Large intestine (tissue), 3 donors: Measurements from ENCODE around the gene SF3B2. TPM values are rescaled to one million over a fixed set of nuclear protein-coding genes. Genes with fewer than 3 reads are reported as not detected.
"Not testable (repeated sequence)": the region's sequence is repeated elsewhere in the genome, so short reads cannot be mapped to it uniquely, and the experiment has no call there.

Experiments used
- DNase-seq, 2 donors: peaks; one replicate each; pipeline versions ENCODE4 v3.0.0 to v3.0.0-alpha.2; 2013
- H3K27ac ChIP-seq: one replicate; pipeline ENCODE4 v1.5.1; 2013; ENCODE audit warnings: low read length
- H3K27me3 ChIP-seq: 2 replicates; pipeline ENCODE4 v1.6.1; 2013; ENCODE audit warnings: low read length; ENCODE audit not compliant: control insufficient read depth, insufficient read depth
- H3K36me3 ChIP-seq: 2 replicates; pipeline ENCODE4 v1.6.1; 2013; ENCODE audit warnings: low read length; ENCODE audit not compliant: control insufficient read depth, insufficient read depth
- H3K4me1 ChIP-seq: one replicate; pipeline ENCODE4 v1.6.1; 2013; ENCODE audit warnings: low read length; ENCODE audit not compliant: control insufficient read depth, insufficient read depth
- H3K4me3 ChIP-seq: one replicate; pipeline ENCODE4 v1.5.1; 2013; ENCODE audit warnings: low read length
- H3K9me3 ChIP-seq: one replicate; pipeline ENCODE4 v1.6.1; 2013; ENCODE audit warnings: mild to moderate bottlenecking, low read depth, low read length, moderate library complexity; ENCODE audit not compliant: control insufficient read depth
- WGBS: methylation state at CpG from one replicate; pipeline ENCODE4 v1.1.5; 2013; ENCODE audit warnings: low lambda C conversion rate; ENCODE audit not compliant: insufficient coverage; 5-methylcytosine and 5-hydroxymethylcytosine counted together
- polyA plus RNA-seq: library from polyadenylated mRNA; unstranded; fragments of 120-200 nt; gene quantifications from one replicate; pipeline ENCODE4 v1.2.1, GENCODE V29; 2013

SF3B2 gene
- polyA plus RNA-seq, 1 donor, result 146 TPM

- no peaks in the 10 kb centered on the region for H3K9me3 ChIP-seq
- H3K4me3 ChIP-seq, result no peak overlapping the region
- peaks cover 1% of the 10 kb centered on the region for H3K4me1 ChIP-seq
- peaks cover 13% of the 10 kb centered on the region for H3K36me3 ChIP-seq
- H3K27ac ChIP-seq, result no peak overlapping the region
- DNase-seq, result no peak
- peaks cover 49% of the 10 kb centered on the region for H3K27me3 ChIP-seq
- no CpG with 5 or more reads among the region's 10 CpGs for WGBS
These were observed 43.6 kb upstream of the SF3B2 start for GRCh38 chr11:66008468-66009101.

- peaks cover 54% of the 10 kb centered on the region for H3K27me3 ChIP-seq
- not testable (repeated sequence) for H3K4me1 ChIP-seq, H3K4me3 ChIP-seq, DNase-seq, H3K9me3 ChIP-seq, H3K27ac ChIP-seq, H3K36me3 ChIP-seq
- no CpG with 5 or more reads among the region's 4 CpGs for WGBS
These were observed 42.1 kb upstream of the SF3B2 start for GRCh38 chr11:66010036-66010435.

GRCh38 chr11:66011239-66011784, 40.9 kb upstream of the SF3B2 start:
- Histone ChIP-seq H3K36me3 (no peaks in the 10 kb centered on the region), H3K4me3 (no peak overlapping the region), H3K4me1 (no peaks in the 10 kb centered on the region), H3K27ac (no peak overlapping the region), H3K9me3 (no peaks in the 10 kb centered on the region), H3K27me3 (peaks cover 54% of the 10 kb centered on the region)
- DNase-seq, result no peak
- no CpG with 5 or more reads among the region's 14 CpGs for WGBS

- no peaks in the 10 kb centered on the region for H3K36me3 ChIP-seq
- H3K4me3 ChIP-seq, result no peak within 1 kb of the TSS
- no peak for DNase-seq
- H3K27ac ChIP-seq, result no peak within 1 kb of the TSS
- no peaks in the 10 kb centered on the region for H3K4me1 ChIP-seq
- no peaks in the 10 kb centered on the region for H3K9me3 ChIP-seq
- WGBS, result no CpG with 5 or more reads among the region's 61 CpGs
- H3K27me3 ChIP-seq, result peaks cover 54% of the 10 kb centered on the region
These were observed 40.3 kb upstream of the SF3B2 start, which contains the start of gene CST6 for GRCh38 chr11:66011785-66012303. Gene CST6, plus strand, starts transcription at chr11:66012008. Its CDS starts 37 bp downstream, at chr11:66012045.

GRCh38 chr11:66012371-66012945, 39.7 kb upstream of the SF3B2 start:
- Histone ChIP-seq H3K27ac (no peak overlapping the region), H3K36me3 (no peaks in the 10 kb centered on the region), H3K4me1 (no peaks in the 10 kb centered on the region), H3K4me3 (no peak overlapping the region), H3K27me3 (peaks cover 54% of the 10 kb centered on the region), H3K9me3 (no peaks in the 10 kb centered on the region)
- WGBS, result no CpG with 5 or more reads among the region's 12 CpGs
- DNase-seq, result no peak

- no peak overlapping the region for H3K27ac ChIP-seq
- no CpG with 5 or more reads among the region's 12 CpGs for whole genome bisulfite sequencing
- peaks cover 52% of the 10 kb centered on the region for H3K27me3 ChIP-seq
- no peak overlapping the region for H3K4me3 ChIP-seq
- no peak for DNase-seq
- no peaks in the 10 kb centered on the region for H3K36me3 ChIP-seq
- H3K9me3 ChIP-seq, result no peaks in the 10 kb centered on the region
- no peaks in the 10 kb centered on the region for H3K4me1 ChIP-seq
These were observed 39.0 kb upstream of the SF3B2 start for GRCh38 chr11:66012946-66013761.

GRCh38 chr11:66013762-66014100, 38.4 kb upstream of the SF3B2 start:
- H3K9me3 ChIP-seq, result no peaks in the 10 kb centered on the region
- 60% methylated on average over 1 of the region's 7 CpGs for WGBS
- H3K27ac ChIP-seq, result no peak overlapping the region
- no peaks in the 10 kb centered on the region for H3K4me1 ChIP-seq
- H3K36me3 ChIP-seq, result no peaks in the 10 kb centered on the region
- DNase-seq, result no peak
- H3K4me3 ChIP-seq, result no peak overlapping the region
- peaks cover 47% of the 10 kb centered on the region for H3K27me3 ChIP-seq

- no CpG with 5 or more reads among the region's 6 CpGs for WGBS
These were observed 37.2 kb upstream of the SF3B2 start for GRCh38 chr11:66014804-66015453.

GRCh38 chr11:66015454-66015881, 36.7 kb upstream of the SF3B2 start:
- no peaks in the 10 kb centered on the region for H3K36me3 ChIP-seq
- H3K27me3 ChIP-seq, result peaks cover 35% of the 10 kb centered on the region
- H3K4me1 ChIP-seq, result no peaks in the 10 kb centered on the region
- no peak overlapping the region for H3K27ac ChIP-seq
- WGBS, result no CpG with 5 or more reads among the region's 7 CpGs
- H3K4me3 ChIP-seq, result no peak overlapping the region
- H3K9me3 ChIP-seq, result no peaks in the 10 kb centered on the region
- DNase-seq, result no peak

More at GRCh38 chr11:66014804-66015453, 37.2 kb upstream of the SF3B2 start:
- no peak overlapping the region for H3K27ac ChIP-seq
- H3K4me3 ChIP-seq, result no peak overlapping the region
- H3K4me1 ChIP-seq, result no peaks in the 10 kb centered on the region
- no peaks in the 10 kb centered on the region for H3K36me3 ChIP-seq
- H3K27me3 ChIP-seq, result peaks cover 40% of the 10 kb centered on the region
- no peaks in the 10 kb centered on the region for H3K9me3 ChIP-seq
- no peak for DNase-seq
